ENCODE results near the gene ARHGEF16.

Gene ARHGEF16

DNA sequence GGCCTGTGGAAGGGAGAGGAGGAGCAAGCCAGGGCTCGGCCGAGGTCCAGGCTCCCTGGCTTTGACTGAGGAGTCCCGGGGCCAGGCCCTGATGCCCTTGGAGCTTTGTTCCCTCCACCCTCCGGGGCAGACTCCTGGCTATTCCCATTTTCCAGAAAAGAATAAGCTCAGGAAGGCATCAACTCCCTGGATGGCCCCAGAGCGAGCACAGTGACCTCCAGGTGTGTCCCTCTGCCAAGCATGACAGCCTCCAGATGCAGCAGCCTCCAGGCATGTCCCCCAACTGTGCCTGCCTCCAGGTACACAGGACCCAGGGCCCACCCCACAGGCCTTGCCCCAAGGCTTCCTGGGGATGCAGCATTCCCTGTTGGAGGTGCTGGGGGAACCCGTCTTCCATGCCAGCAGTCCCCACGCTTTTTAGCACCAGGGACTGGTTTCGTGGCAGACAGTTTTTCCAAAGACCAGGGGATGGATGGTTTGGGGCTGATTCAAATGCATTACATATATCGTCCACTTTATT is 15.7 kb upstream of the ARHGEF16 start:
- DNase-seq (ENCODE audit: low read depth): no peak

DNA sequence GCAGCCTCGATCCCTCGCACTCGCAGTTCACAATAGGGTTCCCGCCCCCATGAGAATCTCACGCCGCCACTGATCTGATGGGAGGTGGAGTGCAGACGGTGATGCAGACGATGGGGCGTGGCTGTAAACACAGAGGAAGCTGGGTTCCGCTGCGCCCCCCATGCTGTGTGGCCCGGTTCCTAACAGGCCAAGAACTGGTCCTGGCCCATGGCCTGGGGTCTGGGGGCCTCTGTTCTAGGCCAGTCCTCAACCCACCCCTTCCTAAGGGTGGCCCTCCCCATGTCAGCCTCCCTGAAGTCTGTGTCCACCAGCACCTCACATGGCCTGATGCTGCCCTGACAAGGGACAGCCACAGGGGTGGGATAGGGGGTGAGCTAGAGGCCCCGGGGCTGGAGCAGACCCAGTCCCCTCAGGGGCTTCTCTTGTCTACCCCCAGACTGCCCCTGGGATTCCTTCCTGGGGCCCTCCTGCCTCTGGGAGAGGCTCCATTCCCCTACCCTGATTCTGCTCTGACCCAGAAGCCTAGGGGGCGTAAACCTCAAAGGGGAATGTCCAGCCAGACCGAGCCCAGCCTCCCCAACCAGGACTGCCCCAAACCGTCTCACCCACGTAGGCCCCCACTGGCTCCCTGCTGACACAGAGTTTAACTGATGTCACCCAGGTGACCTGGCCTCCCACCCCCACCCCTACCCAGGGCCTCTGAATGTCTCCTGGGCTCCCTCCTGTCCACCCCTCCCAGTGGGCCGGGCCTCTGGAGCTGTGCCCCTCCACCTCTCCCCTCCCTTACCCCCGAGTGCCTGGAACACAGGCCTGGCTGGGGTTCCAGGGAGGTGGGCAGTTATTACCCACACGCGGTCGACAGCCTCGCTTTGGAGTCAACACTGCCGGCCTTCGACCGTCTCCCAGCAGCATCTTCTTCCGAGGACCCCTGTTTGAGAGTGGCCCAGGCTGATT is 14.8 kb upstream of the ARHGEF16 start:
- DNase-seq (ENCODE audit: low read depth): no peak

DNA sequence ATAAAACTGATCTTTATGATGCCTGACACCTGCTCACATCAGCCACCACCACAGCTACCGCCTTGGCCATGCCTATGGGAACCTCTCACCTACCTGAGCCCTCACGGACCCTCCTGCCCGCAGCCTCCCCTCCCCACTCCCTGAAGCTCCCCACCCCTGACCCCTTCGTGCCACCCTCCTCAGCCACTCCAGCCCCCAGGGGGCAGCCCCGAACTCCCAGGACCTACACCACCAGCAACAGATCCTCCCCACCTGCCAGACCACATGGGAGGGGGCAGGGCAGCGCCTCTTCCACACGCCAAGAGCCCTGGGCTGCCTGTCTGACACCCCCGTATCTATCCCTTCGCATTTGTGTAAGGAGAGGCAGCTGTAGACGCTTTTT is 14.2 kb upstream of the ARHGEF16 start:
- DNase-seq (ENCODE audit: low read depth): no peak

DNA sequence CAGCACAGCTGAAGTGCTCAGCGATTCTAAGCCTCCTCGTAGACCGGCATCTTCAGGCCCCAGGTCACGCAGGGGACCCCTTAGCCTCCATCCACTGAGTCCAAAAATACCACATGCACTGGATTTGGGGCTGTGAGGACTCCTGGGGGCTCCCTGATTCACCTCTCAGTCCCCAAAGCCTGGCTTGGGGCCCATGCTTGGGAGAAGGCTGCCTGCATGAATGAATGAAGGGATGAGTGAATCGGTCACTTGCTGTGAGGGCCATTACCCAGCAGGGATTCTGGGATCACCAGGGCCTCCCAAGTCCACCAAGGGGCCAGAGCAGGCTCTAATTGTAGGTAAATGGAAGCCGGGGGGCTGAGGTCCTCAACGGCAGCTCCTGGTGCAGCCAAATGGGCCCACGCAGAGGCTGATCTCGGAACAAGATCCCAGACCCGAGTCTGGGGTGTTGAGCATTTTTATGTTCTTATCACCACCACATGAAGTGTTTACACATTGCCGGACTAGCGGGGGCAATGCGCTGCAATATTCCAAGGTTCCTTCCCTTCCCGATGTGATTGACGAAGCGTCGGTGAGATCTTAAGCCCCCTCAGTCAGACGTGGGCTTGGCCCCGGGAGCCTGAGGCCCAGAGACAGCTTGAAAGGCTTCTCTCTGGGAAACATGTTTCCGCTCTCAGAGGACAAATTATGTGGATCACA is 13.6 kb upstream of the ARHGEF16 start:
- no peak for DNase-seq (ENCODE audit: low read depth)

DNA sequence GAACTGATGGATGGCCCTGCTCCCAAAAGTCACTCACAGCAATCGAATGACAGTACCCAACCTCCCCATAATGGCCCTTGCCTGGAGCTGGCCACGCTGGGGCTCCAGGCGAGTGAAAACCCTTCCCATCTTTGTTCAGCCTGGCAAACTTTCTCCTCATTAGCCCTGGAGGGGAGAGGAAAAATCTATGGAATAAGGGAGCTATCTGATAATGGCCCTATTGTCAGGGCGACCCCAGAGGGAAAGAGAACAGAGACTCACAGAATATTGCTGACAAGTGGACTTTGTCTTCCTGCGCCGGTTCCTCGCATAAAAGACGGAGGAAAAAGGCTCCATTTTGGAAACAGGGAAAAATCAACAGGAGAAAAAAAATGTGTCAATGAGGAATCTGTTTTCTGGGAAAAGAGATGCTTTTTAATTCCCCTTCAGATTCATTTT is 13.0 kb upstream of the ARHGEF16 start:
- DNase-seq (ENCODE audit: low read depth): no peak

DNA sequence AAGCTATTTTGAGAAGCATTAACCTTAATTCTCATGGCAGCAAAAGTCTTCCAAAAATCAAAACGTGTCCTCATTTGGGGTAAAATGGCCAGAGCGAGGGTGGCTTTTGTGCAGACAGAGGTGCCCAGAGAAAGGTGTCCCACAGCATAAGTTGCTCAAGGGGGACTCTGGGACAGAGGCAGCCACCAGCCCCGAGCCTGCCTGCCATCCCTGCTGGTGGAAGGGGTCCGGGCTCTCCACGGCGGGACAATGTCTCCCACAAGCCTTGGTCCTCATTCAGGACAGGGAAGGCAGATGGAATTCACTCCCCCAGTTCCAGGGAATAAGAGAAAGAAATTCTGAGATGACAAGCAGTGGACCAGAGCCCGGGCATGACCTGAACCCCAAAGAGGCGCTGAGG is 12.6 kb upstream of the ARHGEF16 start:
- DNase-seq (ENCODE audit: low read depth): no peak

DNA sequence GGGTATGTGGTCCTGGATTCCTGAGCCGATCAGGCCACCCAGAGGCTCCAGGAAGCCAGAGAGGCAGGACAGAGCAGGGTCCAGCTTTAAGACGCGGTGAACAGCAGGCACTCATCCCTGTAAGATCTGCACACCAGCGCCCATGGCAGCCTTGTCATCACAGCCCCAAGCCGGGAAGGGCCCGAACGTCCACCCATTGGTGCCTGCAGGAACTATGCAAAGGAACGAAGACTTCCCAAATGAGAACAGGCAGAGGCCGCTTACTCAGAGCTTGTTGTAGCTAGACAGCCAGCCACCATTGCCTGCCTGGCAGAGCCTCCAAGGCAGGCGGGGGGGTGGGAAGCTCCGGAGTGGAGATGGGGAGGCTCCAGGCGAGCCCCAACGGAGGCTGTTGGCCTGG is 12.1 kb upstream of the ARHGEF16 start:
- no peak for DNase-seq (ENCODE audit: low read depth)

DNA sequence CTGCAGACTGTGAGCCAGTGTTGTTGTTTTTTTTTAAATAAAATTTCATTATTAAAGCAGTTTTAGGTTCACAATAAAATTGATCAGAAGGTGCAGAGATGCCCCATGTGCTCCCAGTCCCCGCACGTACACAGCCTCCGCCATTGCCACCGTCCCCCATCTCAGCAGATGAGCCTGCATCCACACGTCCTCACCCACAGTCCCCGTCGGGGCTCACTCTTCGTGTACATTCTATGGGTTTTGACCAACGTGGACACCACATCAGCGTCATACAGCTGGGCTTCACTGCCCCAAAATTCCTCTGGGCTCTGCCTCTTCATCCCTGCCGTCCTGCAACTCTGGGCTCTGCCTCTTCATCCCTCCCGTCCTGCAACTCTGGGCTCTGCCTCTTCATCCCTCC is 11.6 kb upstream of the ARHGEF16 start:
- DNase-seq (ENCODE audit: low read depth): no peak

DNA sequence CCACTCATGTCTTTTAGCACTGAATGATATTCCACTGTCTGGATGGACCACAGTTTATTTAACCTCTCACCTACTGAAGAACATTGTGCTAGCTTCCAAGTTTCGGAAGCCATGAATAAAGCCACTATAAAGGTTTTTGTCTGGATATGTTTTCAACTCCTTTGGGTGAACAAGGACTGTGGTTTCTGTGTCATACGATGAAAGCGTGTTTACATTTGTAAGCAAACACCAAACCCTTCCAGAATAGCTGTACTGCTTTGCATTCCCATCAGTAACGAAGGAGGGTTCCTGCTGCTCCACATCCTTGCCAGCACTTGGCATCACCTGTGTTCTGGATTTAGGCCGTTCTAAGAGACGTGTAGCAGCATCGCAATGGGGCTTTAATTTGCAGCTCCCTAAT is 10.7 kb upstream of the ARHGEF16 start:
- DNase-seq (ENCODE audit: low read depth): no peak

DNA sequence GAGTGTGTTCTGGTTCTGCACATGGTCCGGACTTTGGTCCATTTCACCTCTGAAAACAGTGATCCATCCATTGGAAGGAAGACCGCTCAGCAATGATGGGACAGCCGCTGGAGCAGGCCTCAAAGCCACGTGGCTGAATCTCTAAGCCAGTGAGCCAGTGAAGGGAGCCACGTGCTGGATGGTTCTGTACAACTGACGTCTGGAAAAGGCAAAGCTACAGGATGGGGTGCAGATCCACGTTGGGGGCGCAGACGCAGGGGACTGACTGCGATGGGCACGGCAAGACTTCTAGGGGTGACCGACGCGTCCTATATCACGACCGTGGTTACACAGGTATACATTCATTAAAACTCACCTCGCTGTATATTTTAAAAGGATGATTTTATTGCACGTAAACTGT is 10.2 kb upstream of the ARHGEF16 start:
- no peak for DNase-seq (ENCODE audit: low read depth)

DNA sequence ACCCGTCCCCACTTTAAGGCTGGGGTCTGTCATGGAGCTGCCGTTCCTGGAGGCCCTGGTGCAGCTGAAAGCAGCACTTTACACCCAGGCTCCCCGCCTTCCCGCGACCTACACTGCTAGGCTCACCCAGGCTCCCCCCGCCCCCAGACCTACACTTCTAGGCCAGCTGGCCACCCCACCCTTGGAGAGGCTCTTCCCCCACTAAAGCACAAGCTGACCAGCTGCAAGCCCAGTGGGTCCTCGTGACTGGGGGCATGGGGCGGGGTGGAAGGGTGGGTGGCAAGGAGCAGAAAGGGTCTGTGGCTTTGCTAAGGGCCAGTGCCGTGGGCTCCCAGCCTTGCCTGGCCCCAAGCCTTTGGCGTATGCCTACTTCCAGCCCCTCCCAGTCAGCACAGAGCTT is 9.7 kb upstream of the ARHGEF16 start:
- no peak for DNase-seq (ENCODE audit: low read depth)

DNA sequence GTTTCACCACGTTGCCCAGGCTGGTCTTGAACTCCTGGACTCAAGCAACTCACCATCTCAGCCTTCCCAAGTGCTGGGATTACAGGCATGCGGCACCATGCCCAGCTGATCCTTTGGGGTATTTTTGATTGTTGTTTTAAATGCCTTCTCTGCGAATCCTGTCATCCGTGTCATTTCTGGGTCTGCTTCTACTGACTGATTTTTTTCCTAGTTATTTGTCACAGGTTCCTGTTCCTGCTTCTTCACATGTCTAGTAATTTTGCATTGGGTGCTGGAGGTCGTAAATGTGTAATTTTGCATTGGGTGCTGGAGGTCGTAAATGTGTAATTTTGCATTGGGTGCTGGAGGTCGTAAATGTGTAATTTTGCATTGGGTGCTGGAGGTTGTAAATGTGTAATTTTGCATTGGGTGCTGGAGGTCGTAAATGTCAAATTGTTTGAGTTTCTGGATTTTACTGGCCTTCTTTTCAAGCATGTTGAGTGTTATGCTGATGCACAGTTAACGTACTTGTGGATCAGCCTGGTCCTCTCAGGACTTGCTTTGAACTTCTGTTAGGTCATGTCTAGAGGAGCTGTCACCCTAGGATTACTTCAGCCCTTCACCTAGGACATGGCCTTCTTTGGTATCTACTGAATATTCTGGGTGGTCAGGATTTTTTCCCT is 4.1 kb upstream of the ARHGEF16 start:
- DNase-seq (ENCODE audit: low read depth): no peak

DNA sequence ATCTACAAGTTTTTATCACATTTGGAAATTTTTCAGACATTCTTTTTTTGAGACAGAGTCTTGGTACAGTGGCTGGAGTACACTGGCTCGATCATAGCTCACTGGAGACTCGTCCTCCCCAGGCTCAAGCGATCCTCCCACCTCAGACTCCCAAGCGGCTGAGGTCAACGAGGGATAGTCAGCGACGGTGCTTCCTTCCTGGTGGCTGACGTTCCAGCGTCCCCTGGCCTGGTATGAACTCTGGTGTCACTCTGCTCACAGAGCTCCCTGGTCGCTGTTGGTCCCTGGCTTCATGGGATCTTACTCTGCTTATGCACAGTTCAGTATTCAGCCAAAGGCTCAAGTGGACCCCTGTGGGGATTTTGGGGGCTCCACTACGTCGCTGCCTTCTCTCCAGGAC is 3.5 kb upstream of the ARHGEF16 start:
- no peak for DNase-seq (ENCODE audit: low read depth)

DNA sequence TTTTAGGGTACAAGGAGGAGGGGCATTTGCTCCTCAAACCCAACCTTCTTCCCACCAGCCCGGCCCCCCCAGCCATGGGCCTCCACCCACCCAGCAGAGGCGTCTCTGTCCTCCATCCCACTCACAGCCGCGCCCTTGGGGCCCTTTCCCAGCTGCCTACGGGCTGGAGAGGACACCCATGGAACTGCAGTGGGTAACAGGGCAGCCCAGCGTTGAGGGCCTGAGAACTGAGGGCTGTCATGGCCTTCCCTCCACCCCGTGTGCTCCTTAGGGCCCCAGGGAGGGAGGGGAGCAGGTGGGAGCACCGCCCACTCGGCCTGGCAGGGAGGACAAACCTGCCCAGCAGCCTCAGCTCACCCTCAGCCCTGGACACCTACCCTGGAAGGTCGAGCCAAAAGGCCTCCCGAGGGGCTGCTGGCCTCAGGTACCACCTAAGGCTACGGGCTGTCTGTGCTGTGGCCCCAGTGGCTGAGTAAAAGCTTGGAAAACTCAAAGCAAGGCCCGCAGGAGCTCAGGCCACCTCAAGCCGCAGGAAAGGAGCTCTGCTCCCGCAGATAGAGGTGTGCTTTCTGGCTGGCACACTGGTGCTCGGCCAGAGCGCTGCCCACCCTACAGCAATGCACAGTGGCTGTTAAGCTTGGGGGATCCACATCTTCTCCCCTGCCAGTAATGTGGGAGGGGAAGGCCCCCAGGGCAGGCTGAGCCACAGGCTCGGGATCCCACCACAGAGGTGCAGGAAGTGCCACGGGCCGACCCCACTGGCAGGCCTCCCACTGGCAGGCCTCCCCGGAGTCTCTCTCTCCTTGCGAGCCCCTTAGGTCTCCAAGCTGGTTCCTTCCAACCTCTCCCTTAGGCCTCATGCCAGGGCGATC is 2.2 kb upstream of the ARHGEF16 start:
- DNase-seq (ENCODE audit: low read depth): no peak

DNA sequence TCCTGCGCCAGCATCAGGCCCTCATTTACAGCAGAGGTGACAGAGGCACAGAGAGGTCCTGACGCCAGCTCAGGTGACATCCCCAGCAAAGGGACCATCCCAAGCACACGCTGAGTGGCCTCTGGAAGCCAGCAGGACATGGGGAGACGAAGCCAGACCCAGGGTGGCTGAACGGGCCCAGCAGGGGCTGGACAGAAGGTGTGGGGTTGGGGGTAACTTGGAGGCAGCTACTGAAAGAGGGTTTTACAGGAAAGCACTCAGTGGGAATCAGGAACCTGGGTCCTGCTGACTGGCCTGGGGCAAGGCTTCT is 1.6 kb upstream of the ARHGEF16 start:
- no peak for DNase-seq (ENCODE audit: low read depth)

DNA sequence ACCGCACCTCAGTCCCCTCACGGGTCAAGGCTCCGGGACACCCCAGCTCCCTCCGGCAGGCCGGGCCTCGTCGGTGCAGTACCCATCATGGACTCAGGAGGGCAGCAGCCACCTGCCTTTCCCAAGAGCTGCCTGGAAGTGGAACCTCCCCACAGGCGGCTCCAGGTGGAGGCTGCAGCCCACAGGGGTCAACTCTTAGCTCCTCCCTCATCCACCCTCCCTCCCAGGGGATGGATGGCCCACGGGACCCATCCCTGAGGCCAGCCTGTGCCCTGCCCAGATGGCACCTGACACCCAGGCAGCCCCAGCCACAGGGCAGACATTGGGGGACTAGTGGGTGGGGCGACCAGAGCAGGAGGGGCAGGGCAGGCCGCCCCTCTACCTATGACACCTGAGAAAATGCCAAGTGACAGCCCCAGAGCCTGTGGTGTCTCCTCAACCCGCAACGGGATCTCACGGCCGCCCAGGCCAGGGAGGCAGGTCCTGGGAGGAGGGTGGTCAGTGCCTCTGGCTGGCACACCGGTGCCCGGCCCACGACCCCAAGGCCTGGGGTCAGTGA is 1.2 kb upstream of the ARHGEF16 start:
- peak; percentile 64 for DNase-seq (ENCODE audit: low read depth)

DNA sequence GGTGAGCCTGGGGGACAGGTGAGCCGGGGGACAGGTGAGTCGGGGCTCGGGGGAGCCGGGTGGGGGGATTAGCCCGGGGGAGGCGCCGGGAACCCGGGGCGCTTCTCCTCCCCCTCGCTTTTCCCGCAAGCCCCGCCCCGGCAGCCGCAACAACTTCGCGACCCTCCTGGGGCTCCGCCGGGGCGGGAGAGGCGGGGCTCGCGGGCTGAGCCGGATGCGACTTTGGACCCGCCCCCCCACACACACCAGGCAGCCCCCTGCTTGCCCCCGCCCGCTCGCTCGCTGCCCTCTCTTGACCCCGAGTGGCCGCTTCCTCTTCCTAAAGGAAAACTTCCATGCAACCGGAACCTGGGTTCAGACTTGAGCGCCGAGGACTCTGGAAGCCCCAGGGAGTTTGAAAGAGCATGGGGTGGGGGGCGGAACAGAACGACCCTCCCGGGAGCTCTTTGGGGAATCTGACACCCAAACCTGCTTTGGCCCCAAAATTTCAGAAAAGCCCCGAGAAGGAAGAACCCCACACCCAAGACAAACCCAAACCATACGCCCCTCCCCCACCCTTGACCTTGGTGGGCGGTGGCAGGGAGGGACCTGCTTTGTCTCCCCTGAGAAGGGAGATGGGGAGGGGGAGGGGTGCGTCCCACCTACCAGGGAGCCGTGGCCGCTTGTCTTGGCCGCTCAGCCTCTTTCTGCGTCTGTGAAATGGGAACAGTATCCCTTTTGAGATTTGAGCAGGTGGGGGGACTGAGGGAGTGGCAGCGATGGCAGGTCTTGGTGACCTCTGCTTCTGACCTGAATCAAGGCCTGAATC is 550 bp downstream of the ARHGEF16 start:
- DNase-seq (ENCODE audit: low read depth): peak; percentile 24

DNA sequence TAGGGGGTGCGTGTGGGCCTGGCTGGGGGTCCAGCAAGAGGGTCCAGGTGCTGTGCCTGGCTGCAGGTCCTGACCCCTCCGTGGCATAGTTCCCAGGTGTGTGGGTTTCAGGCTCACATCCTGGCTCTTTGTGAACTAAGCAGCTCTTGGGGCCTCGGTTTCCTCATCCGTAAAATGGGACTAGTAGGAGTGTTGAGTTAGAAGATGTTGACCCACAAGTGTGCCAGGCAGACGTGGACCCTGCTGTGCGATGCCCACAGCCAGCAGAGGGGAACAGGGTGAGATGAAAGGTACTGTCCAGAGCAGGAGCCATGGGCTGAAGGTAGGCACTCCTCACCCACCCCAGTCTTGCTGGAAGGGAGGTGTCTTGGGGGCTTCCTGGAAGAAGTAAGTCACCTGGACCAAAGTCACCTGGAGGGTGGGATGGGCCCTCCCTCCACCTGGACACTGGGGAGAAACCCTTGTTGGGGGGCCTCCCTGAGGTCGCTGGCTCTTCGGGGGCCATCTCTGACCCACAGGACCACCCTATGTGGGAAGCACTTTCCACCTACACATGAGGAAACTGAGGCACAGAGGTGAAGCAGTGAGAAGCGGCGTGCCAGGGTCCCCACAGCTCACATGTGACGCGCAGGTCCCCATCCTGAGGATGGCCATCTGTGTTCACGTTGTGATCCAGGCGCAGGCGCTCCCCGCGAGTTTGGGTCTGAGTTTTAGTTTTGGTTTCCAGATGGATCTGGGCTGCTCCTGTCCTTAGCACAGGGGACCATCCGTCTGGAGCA is 1.4 kb downstream of the ARHGEF16 start:
- no peak for DNase-seq (ENCODE audit: low read depth)

DNA sequence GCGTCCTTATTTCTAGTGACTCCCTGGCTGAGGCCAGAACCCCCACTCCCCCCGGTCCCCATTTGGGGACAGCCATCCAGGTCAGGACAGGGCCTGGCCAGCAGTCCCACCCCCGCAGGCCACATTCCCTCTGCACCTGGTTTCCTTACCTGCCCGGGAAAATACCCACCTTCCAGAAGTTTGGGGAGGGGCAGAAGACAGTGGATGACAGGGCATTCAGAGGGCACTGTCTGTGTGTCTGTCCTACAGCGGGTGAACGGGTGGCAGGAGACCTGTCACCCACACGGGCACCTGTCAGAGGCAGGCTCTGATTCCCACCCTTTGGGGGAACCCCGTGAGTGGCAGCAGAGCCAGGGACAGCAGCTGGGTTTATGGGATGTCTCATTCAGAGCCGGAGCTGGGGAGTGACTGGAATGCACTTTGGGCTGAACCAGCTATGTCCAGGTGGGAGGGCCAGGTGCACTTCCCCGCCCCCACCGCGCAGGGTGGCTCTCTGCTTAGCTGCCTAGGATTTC is 2.0 kb downstream of the ARHGEF16 start:
- no peak for DNase-seq (ENCODE audit: low read depth)

All from ELR (cell line).